ENCODE results near the gene XG. TPM values are rescaled to one million over a fixed set of nuclear protein-coding genes. Genes with fewer than 3 reads are reported as not detected.
"Not testable (repeated sequence)": the region's sequence is repeated elsewhere in the genome, so short reads cannot be mapped to it uniquely, and the experiment has no call there.

XG gene
- total RNA-seq, 1 experiment from 2014 or later: not detected

DNA sequence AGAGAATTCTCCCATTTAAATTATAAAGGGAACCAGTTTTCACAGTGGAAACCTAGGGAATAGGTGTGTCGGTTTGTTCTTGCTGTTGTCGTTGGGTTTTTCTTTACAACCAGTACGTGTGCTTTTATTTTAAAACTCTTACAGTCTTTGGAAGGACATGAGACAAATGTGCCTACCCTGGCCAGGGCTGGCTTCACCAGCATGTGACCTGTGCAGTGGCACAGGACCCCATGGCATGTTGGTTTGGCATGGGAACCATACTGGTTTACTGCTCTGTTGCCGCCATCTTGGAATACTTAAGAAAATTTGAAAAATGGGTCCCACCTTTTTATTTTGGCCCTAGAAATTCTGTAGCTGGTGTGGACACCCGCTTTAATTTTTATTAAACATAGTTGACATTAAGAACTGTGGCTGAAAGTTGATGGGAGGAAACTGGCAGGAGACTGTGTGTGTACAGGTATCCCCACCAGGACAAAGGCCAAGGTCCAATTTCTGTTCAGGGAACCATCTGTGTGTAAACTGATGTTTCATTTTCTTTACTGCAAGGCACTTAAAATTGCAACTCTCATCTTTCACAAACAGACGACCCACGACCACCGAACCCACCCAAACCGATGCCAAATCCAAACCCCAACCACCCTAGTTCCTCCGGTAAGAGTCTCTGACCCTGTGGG is 31.9 kb upstream of the XG start:
- Histone ChIP-seq H3K36me3 (ENCODE audit: low read depth) (peaks cover 10% of the 10 kb centered on the region; the same call in 1 of the 2 replicates), H4K20me1 (ENCODE audit: insufficient read depth) (no peaks in the 10 kb centered on the region), H3K9me2 (ENCODE audit: insufficient read depth) (no peaks in the 10 kb centered on the region; the same call in 1 of the 2 replicates), H3K4me3 (no peak overlapping the region), H3K27me3 (ENCODE audit: insufficient read depth, low read depth) (no peaks in the 10 kb centered on the region), H3K9me3 (ENCODE audit: insufficient read depth, low read depth) (no peaks in the 10 kb centered on the region; the same call in 1 of the 2 replicates), H3K4me2 (no peak overlapping the region), H3K4me1 (replicated peaks; ENCODE audit: insufficient read depth) (no peaks in the 10 kb centered on the region), H3K79me2 (ENCODE audit: low read depth) (no peaks in the 10 kb centered on the region), H3F3A (ENCODE audit: insufficient read depth, low read depth) (no peaks in the 10 kb centered on the region), H2AFZ (no peak overlapping the region), H3K27ac (no peak overlapping the region)
- CTCF ChIA-PET: no interaction called here
- TF ChIP-seq CTCF (conservative IDR thresholded peaks at IDR 0.05) (no peak), EZH2 (IDR thresholded peaks at IDR 0.05; ENCODE audit: low read depth) (no peak)
- no peak for DNase-seq
- POLR2A ChIA-PET (ENCODE audit: unreplicated experiment): no interaction called here
- intact Hi-C loops (cut with micrococcal nuclease; ENCODE audit: unreplicated experiment): no loop called here
- no TSS peak for BruUV-seq (replicated peaks)

DNA sequence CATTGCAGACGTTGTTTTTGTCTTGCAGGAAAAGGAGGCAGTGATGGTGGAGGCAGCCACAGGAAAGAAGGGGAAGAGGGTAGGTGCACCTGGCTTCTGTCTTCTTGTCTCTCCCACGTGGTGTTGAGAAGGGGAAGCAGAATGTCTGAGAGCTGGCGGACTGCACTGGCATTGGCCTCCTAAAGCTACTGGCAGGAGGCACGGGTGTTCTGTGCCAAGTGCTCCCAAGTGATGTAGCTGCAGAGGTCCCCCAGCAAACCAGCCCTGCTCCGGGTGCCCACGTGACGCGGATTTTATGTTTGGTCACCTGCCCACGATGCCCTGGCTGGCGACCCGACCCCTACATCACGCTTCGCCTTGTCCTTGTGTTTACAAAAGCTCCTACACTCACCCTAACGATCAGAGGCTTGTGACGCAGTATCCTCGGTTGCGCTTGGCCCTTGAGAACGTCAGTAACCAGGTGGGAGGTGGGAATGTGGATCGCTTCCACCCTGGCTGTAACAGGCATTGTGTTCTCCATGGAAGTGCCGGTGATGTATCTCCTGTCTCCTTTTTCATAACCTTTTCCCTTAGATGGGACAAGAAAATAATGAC is 28.5 kb upstream of the XG start:
- Histone ChIP-seq H3K4me3 (no peak overlapping the region), H3K4me1 (replicated peaks; ENCODE audit: insufficient read depth) (no peaks in the 10 kb centered on the region), H3K4me2 (no peak overlapping the region), H4K20me1 (ENCODE audit: insufficient read depth) (no peaks in the 10 kb centered on the region), H3K9me2 (ENCODE audit: insufficient read depth) (no peaks in the 10 kb centered on the region; the same call in 1 of the 2 replicates), H3K36me3 (ENCODE audit: low read depth) (0 out of 2 replicates have a peak, but pooled peaks cover 7% of the 10 kb centered on the region), H3F3A (ENCODE audit: insufficient read depth, low read depth) (no peaks in the 10 kb centered on the region), H3K27ac (no peak overlapping the region), H3K79me2 (ENCODE audit: low read depth) (no peaks in the 10 kb centered on the region), H2AFZ (no peak overlapping the region), H3K27me3 (ENCODE audit: insufficient read depth, low read depth) (no peaks in the 10 kb centered on the region), H3K9me3 (ENCODE audit: insufficient read depth, low read depth) (no peaks in the 10 kb centered on the region; the same call in 1 of the 2 replicates)
- CTCF ChIA-PET: no interaction called here
- POLR2A ChIA-PET (ENCODE audit: unreplicated experiment): no interaction called here
- no TSS peak for BruUV-seq (replicated peaks)
- TF ChIP-seq EZH2 (IDR thresholded peaks at IDR 0.05; ENCODE audit: low read depth) (no peak), CTCF (conservative IDR thresholded peaks at IDR 0.05) (no peak)
- DNase-seq: no peak
- intact Hi-C loops (cut with micrococcal nuclease; ENCODE audit: unreplicated experiment): no loop called here

- H3K36me3 ChIP-seq (ENCODE audit: low read depth); H3K27ac ChIP-seq; H2AFZ ChIP-seq; H3K4me1 ChIP-seq (replicated peaks; ENCODE audit: insufficient read depth); H3F3A ChIP-seq (ENCODE audit: insufficient read depth, low read depth); intact Hi-C loops (cut with micrococcal nuclease; ENCODE audit: unreplicated experiment); H3K9me2 ChIP-seq (ENCODE audit: insufficient read depth); H3K79me2 ChIP-seq (ENCODE audit: low read depth); H3K27me3 ChIP-seq (ENCODE audit: insufficient read depth, low read depth); POLR2A ChIA-PET (ENCODE audit: unreplicated experiment); BruUV-seq (replicated peaks); H3K4me3 ChIP-seq; H3K9me3 ChIP-seq (ENCODE audit: insufficient read depth, low read depth); DNase-seq; H4K20me1 ChIP-seq (ENCODE audit: insufficient read depth); CTCF ChIA-PET; H3K4me2 ChIP-seq: not testable (repeated sequence)
Measured at GRCh38 chrX:2727264-2727663, 24.6 kb upstream of the XG start.

Data from PC-9 (cell line).